H9 (cell line): Measurements from ENCODE around the gene RBFOX2. TPM values are rescaled to one million over a fixed set of nuclear protein-coding genes. Genes with fewer than 3 reads are reported as not detected.

Experiments
- DNase-seq: peaks from one replicate; pipeline ENCODE4 v3.0.0-alpha.2; 2017
- H2AFZ ChIP-seq: one replicate; pipeline ENCODE4 v1.6.1; 2013; ENCODE audit warnings: mild to moderate bottlenecking, low read length, control low read depth, moderate library complexity
- H2AK5ac ChIP-seq: 2 replicates; pipeline ENCODE4 v1.6.1; 2013; ENCODE audit warnings: low read length, control low read depth, mixed read lengths; ENCODE audit not compliant: insufficient read length
- H2BK120ac ChIP-seq: one replicate; pipeline ENCODE4 v1.6.1; 2013; ENCODE audit warnings: low read depth, mild to moderate bottlenecking, low read length, control low read depth, inconsistent platforms; ENCODE audit not compliant: poor library complexity, severe bottlenecking
- H2BK12ac ChIP-seq: 2 replicates; pipeline ENCODE4 v1.6.1; 2013; ENCODE audit warnings: low read length, control low read depth, mixed read lengths, low read depth; ENCODE audit not compliant: insufficient read length
- H2BK15ac ChIP-seq: 2 replicates; pipeline ENCODE4 v1.6.1; 2013; ENCODE audit warnings: low read depth, low read length, control low read depth
- H2BK20ac ChIP-seq: one replicate; pipeline ENCODE4 v1.6.1; 2013; ENCODE audit warnings: low read depth, mild to moderate bottlenecking, low read length, control low read depth, inconsistent platforms; ENCODE audit not compliant: poor library complexity, severe bottlenecking
- H2BK5ac ChIP-seq: 2 replicates; pipeline ENCODE4 v1.6.1; 2013; ENCODE audit warnings: low read length, control low read depth, mixed read lengths; ENCODE audit not compliant: insufficient read length
- H3K14ac ChIP-seq: 2 replicates; pipeline ENCODE4 v1.6.1; 2013; ENCODE audit warnings: low read length, control low read depth; ENCODE audit not compliant: insufficient read depth
- H3K18ac ChIP-seq: 2 replicates; pipeline ENCODE4 v1.6.1; 2013; ENCODE audit warnings: low read depth, mild to moderate bottlenecking, mixed read lengths, low read length, control low read depth; ENCODE audit not compliant: insufficient read length
- H3K23ac ChIP-seq: 2 replicates; pipeline ENCODE4 v1.6.1; 2013; ENCODE audit warnings: low read length, control low read depth, mixed read lengths, low read depth; ENCODE audit not compliant: insufficient read length
- H3K23me2 ChIP-seq: 2 replicates; pipeline ENCODE4 v1.6.1; 2013; ENCODE audit warnings: low read depth, mild to moderate bottlenecking, mixed read lengths, low read length, control low read depth; ENCODE audit not compliant: insufficient read length, poor library complexity, severe bottlenecking
- H3K27ac ChIP-seq: 2 replicates; pipeline ENCODE4 v1.5.1; 2013; ENCODE audit warnings: low read length, control low read depth, mixed read lengths, low read depth; ENCODE audit not compliant: insufficient read length
- H3K27me3 ChIP-seq: 2 replicates; pipeline ENCODE4 v1.6.1; 2013; ENCODE audit warnings: low read length, control low read depth, inconsistent platforms; ENCODE audit not compliant: insufficient read depth
- H3K4ac ChIP-seq: 2 replicates; pipeline ENCODE4 v1.6.1; 2013; ENCODE audit warnings: low read depth, mild to moderate bottlenecking, control low read depth, inconsistent platforms, low read length, moderate library complexity
- H3K4me1 ChIP-seq: 2 replicates; pipeline ENCODE4 v1.6.1; 2013; ENCODE audit warnings: low read length, control low read depth, inconsistent platforms; ENCODE audit not compliant: insufficient read depth
- H3K4me2 ChIP-seq: 2 replicates; pipeline ENCODE4 v1.6.1; 2013; ENCODE audit warnings: low read length, control low read depth, mixed read lengths; ENCODE audit not compliant: insufficient read length, insufficient read depth
- H3K56ac ChIP-seq: 2 replicates; pipeline ENCODE4 v1.6.1; 2013; ENCODE audit warnings: low read depth, mild to moderate bottlenecking, mixed read lengths, low read length, control low read depth; ENCODE audit not compliant: insufficient read length
- H3K79me1 ChIP-seq: 2 replicates; pipeline ENCODE4 v1.6.1; 2013; ENCODE audit warnings: low read depth, mild to moderate bottlenecking, moderate library complexity, low read length, control low read depth, inconsistent platforms; ENCODE audit not compliant: insufficient read depth, poor library complexity, severe bottlenecking
- H3K79me2 ChIP-seq: 2 replicates; pipeline ENCODE4 v1.6.1; 2013; ENCODE audit warnings: low read length, control low read depth, inconsistent platforms; ENCODE audit not compliant: insufficient read depth
- H3K9ac ChIP-seq: 2 replicates; pipeline ENCODE4 v1.6.1; 2013; ENCODE audit warnings: low read length, control low read depth, mixed read lengths; ENCODE audit not compliant: insufficient read length; ENCODE audit errors: extremely low read depth
- H3K9me3 ChIP-seq: one replicate; pipeline ENCODE4 v1.6.1; 2013; ENCODE audit warnings: low read depth, low read length, inconsistent platforms; ENCODE audit not compliant: control insufficient read depth
- H3T11ph ChIP-seq: one replicate; pipeline ENCODE4 v1.6.1; 2013; ENCODE audit warnings: mild to moderate bottlenecking, low read length, control low read depth, inconsistent platforms
- H4K20me1 ChIP-seq: one replicate; pipeline ENCODE4 v1.6.1; 2013; ENCODE audit not compliant: control insufficient read depth, insufficient read length, insufficient read depth
- H4K5ac ChIP-seq: 2 replicates; pipeline ENCODE4 v1.6.1; 2013; ENCODE audit warnings: low read depth, mild to moderate bottlenecking, mixed read lengths, low read length, control low read depth; ENCODE audit not compliant: insufficient read length
- H4K8ac ChIP-seq: replicated peaks from 2 replicates; pipeline ENCODE4 v1.6.1; 2013; ENCODE audit warnings: low read length, control low read depth, mixed read lengths, low read depth; ENCODE audit not compliant: insufficient read length
- H4K91ac ChIP-seq: 2 replicates; pipeline ENCODE4 v1.6.1; 2013; ENCODE audit warnings: low read depth, mild to moderate bottlenecking, moderate library complexity, mixed read lengths, low read length, control low read depth; ENCODE audit not compliant: insufficient read length
- H3K27ac Mint-ChIP-seq, 3 experiments: 2 replicates in 2 of 3; 3 replicates in 1 of 3; pipeline ENCODE4 v1.8.0; 2020 to 2021; ENCODE audit warnings: mixed read lengths in 3 of 3, mild to moderate bottlenecking in 1 of 3, moderate library complexity in 1 of 3
- H3K27me3 Mint-ChIP-seq: 2 replicates; pipeline ENCODE4 v1.8.0; 2021; ENCODE audit warnings: low read depth, mild to moderate bottlenecking, moderate library complexity, mixed read lengths
- H3K36me3 Mint-ChIP-seq, 3 experiments: 2 replicates in 2 of 3; 3 replicates in 1 of 3; pipeline ENCODE4 v1.8.0; 2020 to 2021; ENCODE audit warnings: low read depth in 3 of 3, mixed read lengths in 3 of 3; ENCODE audit not compliant: insufficient read depth in 1 of 3
- H3K4me1 Mint-ChIP-seq, 2 experiments: 2 replicates each; pipeline ENCODE4 v1.8.0; 2020; ENCODE audit warnings: mixed read lengths in 2 of 2
- H3K4me3 Mint-ChIP-seq, 2 experiments: 2 replicates in 1 of 2; 3 replicates in 1 of 2; pipeline ENCODE4 v1.8.0; 2020 to 2021; ENCODE audit warnings: mild to moderate bottlenecking in 2 of 2, mixed read lengths in 2 of 2, moderate library complexity in 1 of 2
- H3K9me3 Mint-ChIP-seq, 2 experiments: 2 replicates in 1 of 2; 3 replicates in 1 of 2; pipeline ENCODE4 v1.8.0; 2020; ENCODE audit warnings: mild to moderate bottlenecking in 2 of 2, mixed read lengths in 2 of 2, moderate library complexity in 1 of 2
- WGBS: extraction: QIAGEN DNeasy Blood & Tissue Kit; methylation state at CpG from one replicate; pipeline ENCODE4 v1.1.7; 2013; ENCODE audit warnings: missing lambda C conversion rate, low lambda C conversion rate, mixed read lengths; ENCODE audit not compliant: insufficient read length; ENCODE audit errors: extremely low coverage; 5-methylcytosine and 5-hydroxymethylcytosine counted together
- total RNA-seq: library from RNA; stranded (reverse); gene quantifications from 2 replicates; pipeline ENCODE4 v1.2.1, GENCODE V29; 2021
- TF ChIP-seq, protein P1 (sequence below): fragments of 200-600 bp; sonication (generic); conservative IDR thresholded peaks from 3 replicates; pipeline ENCODE4 v1.8.0; 2021; ENCODE audit warnings: antibody characterized with exemption, mild to moderate bottlenecking

RBFOX2 gene
- total RNA-seq, 1 experiment from 2014 or later: 84.7 TPM

- no CpG with 5 or more reads among the region's 3 CpGs for WGBS
- H3K9ac ChIP-seq: no peak overlapping the region
- TF ChIP-seq, protein P1, sequence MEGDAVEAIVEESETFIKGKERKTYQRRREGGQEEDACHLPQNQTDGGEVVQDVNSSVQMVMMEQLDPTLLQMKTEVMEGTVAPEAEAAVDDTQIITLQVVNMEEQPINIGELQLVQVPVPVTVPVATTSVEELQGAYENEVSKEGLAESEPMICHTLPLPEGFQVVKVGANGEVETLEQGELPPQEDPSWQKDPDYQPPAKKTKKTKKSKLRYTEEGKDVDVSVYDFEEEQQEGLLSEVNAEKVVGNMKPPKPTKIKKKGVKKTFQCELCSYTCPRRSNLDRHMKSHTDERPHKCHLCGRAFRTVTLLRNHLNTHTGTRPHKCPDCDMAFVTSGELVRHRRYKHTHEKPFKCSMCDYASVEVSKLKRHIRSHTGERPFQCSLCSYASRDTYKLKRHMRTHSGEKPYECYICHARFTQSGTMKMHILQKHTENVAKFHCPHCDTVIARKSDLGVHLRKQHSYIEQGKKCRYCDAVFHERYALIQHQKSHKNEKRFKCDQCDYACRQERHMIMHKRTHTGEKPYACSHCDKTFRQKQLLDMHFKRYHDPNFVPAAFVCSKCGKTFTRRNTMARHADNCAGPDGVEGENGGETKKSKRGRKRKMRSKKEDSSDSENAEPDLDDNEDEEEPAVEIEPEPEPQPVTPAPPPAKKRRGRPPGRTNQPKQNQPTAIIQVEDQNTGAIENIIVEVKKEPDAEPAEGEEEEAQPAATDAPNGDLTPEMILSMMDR: no peak
- Mint-ChIP-seq H3K4me1 (peaks cover 29 to 30% of the 10 kb centered on the region in 2 experiments), H3K36me3 (peaks cover 6 to 18% (median 9%) of the 10 kb centered on the region in 3 experiments; a peak in 5 of 7 replicates), H3K27me3 (no peaks in the 10 kb centered on the region), H3K27ac (no peak overlapping the region), H3K4me3 (no peak overlapping the region), H3K9me3 (peaks cover 0 to 3% of the 10 kb centered on the region in 2 experiments; a peak in 1 of 5 replicates)
- no peaks in the 10 kb centered on the region for H4K20me1 ChIP-seq
- no peaks in the 10 kb centered on the region for H3K27me3 ChIP-seq
- no peak overlapping the region for H2BK20ac ChIP-seq
- DNase-seq: no peak
- no peaks in the 10 kb centered on the region for H3K23me2 ChIP-seq
- no peak overlapping the region for H3T11ph ChIP-seq
- H4K91ac ChIP-seq: no peak overlapping the region
- H3K23ac ChIP-seq: no peak overlapping the region
- no peaks in the 10 kb centered on the region for H3K9me3 ChIP-seq
- no peak overlapping the region for H3K4ac ChIP-seq
- H2BK15ac ChIP-seq: no peak overlapping the region
- no peak overlapping the region for H2AK5ac ChIP-seq
- H4K8ac ChIP-seq: no peak overlapping the region
- H3K56ac ChIP-seq: no peak overlapping the region
- no peak overlapping the region for H2AFZ ChIP-seq
- no peak overlapping the region for H2BK5ac ChIP-seq
- H3K18ac ChIP-seq: no peak overlapping the region
- H3K4me2 ChIP-seq: no peak overlapping the region
- H3K79me2 ChIP-seq: peaks cover 4% of the 10 kb centered on the region; the same call in 1 of the 2 replicates
- no peak overlapping the region for H3K14ac ChIP-seq
- H3K27ac ChIP-seq: no peak overlapping the region
- H3K79me1 ChIP-seq: peaks cover 3% of the 10 kb centered on the region
- H2BK12ac ChIP-seq: no peak overlapping the region
- H2BK120ac ChIP-seq: no peak overlapping the region
- no peaks in the 10 kb centered on the region; the same call in 1 of the 2 replicates for H3K4me1 ChIP-seq
- no peak overlapping the region for H4K5ac ChIP-seq
Measured at GRCh38 chr22:35993048-35993714, 35.4 kb downstream of the RBFOX2 start.
